Measurements from ENCODE around the gene USP17L17. TPM values are rescaled to one million over a fixed set of nuclear protein-coding genes. Genes with fewer than 3 reads are reported as not detected.

Gene USP17L17
- total RNA-seq, 2 donors from 2014 or later, result not detected

Other genes starting within 250 kb of the USP17L17 start
- not detected for gene FAM90A26, start 73.5 kb upstream of the USP17L17 start, total RNA-seq
- not detected for gene USP17L10, start 33.2 kb upstream of the USP17L17 start, total RNA-seq
- gene USP17L11, start 28.5 kb upstream of the USP17L17 start, total RNA-seq, result not detected
- gene USP17L12, start 23.7 kb upstream of the USP17L17 start, total RNA-seq, result not detected
- not detected for gene USP17L13, start 19.0 kb upstream of the USP17L17 start, total RNA-seq
- gene USP17L15, start 9.5 kb upstream of the USP17L17 start, total RNA-seq, result not detected
- gene USP17L18, start 4.8 kb downstream of the USP17L17 start, total RNA-seq, result not detected
- gene USP17L19, start 9.5 kb downstream of the USP17L17 start, total RNA-seq, result not detected
- not detected for gene USP17L20, start 14.2 kb downstream of the USP17L17 start, total RNA-seq
- not detected for gene USP17L21, start 19.0 kb downstream of the USP17L17 start, total RNA-seq
- gene USP17L22, start 23.7 kb downstream of the USP17L17 start, total RNA-seq, result not detected
- gene USP17L24, start 81.3 kb downstream of the USP17L17 start, total RNA-seq, result not detected
- gene USP17L25, start 86.0 kb downstream of the USP17L17 start, total RNA-seq, result not detected
- gene USP17L26, start 90.8 kb downstream of the USP17L17 start, total RNA-seq, result not detected
- gene USP17L5, start 95.5 kb downstream of the USP17L17 start, total RNA-seq, result not detected
- not detected for gene USP17L27, start 100.3 kb downstream of the USP17L17 start, total RNA-seq
- not detected for gene USP17L28, start 105.0 kb downstream of the USP17L17 start, total RNA-seq
- gene USP17L29, start 109.8 kb downstream of the USP17L17 start, total RNA-seq, result not detected
- not detected for gene USP17L30, start 119.2 kb downstream of the USP17L17 start, total RNA-seq
- not detected for gene DEFB131A, start 200.5 kb downstream of the USP17L17 start, total RNA-seq